Measurements from ENCODE around the gene LAX1. TPM values are rescaled to one million over a fixed set of nuclear protein-coding genes. Genes with fewer than 3 reads are reported as not detected.

The LAX1 gene
- total and polyA plus RNA-seq, 10 of the 15 experiments (the other 5 are each of a cell fraction or from before 2014, with no cell fraction given), result 2.1 to 15.0 (median 9.0) TPM

GRCh38 chr1:203778789-203779188 is 13.8 kb downstream of the LAX1 start (continued):
- TF ChIP-seq CUX1 (IDR thresholded peaks at IDR 0.05; ENCODE audit: insufficient replicate concordance, low read depth, low read length), result no peak
- TF ChIP-seq PAX8 (IDR thresholded peaks at IDR 0.05), result no peak
- no peak for TF ChIP-seq SRF (IDR thresholded peaks at IDR 0.05; ENCODE audit: low read depth in 2 of 2, low read length in 2 of 2)
- TF ChIP-seq E2F8 (IDR thresholded peaks at IDR 0.05; ENCODE audit: low read depth, partially characterized antibody), result no peak
- TF ChIP-seq RB1 (IDR thresholded peaks at IDR 0.05; ENCODE audit: borderline replicate concordance), result no peak
- TF ChIP-seq PAX5 (IDR thresholded peaks at IDR 0.05; ENCODE audit: borderline replicate concordance, low read depth, low read length), result no peak
- TF ChIP-seq NKRF (conservative IDR thresholded peaks at IDR 0.05), result no peak

Data from GM12878 (cell line).